Measurements from ENCODE around the gene ANKMY1.
A peak's percentile ranks its signal among the peaks of the same experiment; 100 is the strongest.

Gene ANKMY1

GRCh38 chr2:240469740-240470139, 88.0 kb downstream of the ANKMY1 start:
- H3K4me3 ChIP-seq (ENCODE audit: control insufficient read depth, low read depth, low read length): no peak overlapping the region
- no peak for TF ChIP-seq CTCF (conservative IDR thresholded peaks at IDR 0.05; ENCODE audit: control insufficient read depth, insufficient read depth, low read depth, low read length)
- no peak for DNase-seq (ENCODE audit: low read depth)

- no peak for DNase-seq (ENCODE audit: low read depth)
- no peak for TF ChIP-seq CTCF (conservative IDR thresholded peaks at IDR 0.05; ENCODE audit: control insufficient read depth, insufficient read depth, low read depth, low read length)
- H3K4me3 ChIP-seq (ENCODE audit: control insufficient read depth, low read depth, low read length): no peak overlapping the region
Measured at GRCh38 chr2:240469239-240469636, 88.5 kb downstream of the ANKMY1 start.

GRCh38 chr2:240468303-240469238, 89.2 kb downstream of the ANKMY1 start:
- no peak for TF ChIP-seq CTCF (conservative IDR thresholded peaks at IDR 0.05; ENCODE audit: control insufficient read depth, insufficient read depth, low read depth, low read length)
- no peak overlapping the region for H3K4me3 ChIP-seq (ENCODE audit: control insufficient read depth, low read depth, low read length)
- peak; percentile 15 for DNase-seq (ENCODE audit: low read depth)

- no peak for DNase-seq (ENCODE audit: low read depth)
- no peak for TF ChIP-seq CTCF (conservative IDR thresholded peaks at IDR 0.05; ENCODE audit: control insufficient read depth, insufficient read depth, low read depth, low read length)
- H3K4me3 ChIP-seq (ENCODE audit: control insufficient read depth, low read depth, low read length): no peak overlapping the region
Measured at GRCh38 chr2:240467659-240468302, 90.0 kb downstream of the ANKMY1 start.

GRCh38 chr2:240467149-240467642, 90.6 kb downstream of the ANKMY1 start:
- no peak for DNase-seq (ENCODE audit: low read depth)
- no peak overlapping the region for H3K4me3 ChIP-seq (ENCODE audit: control insufficient read depth, low read depth, low read length)
- TF ChIP-seq CTCF (conservative IDR thresholded peaks at IDR 0.05; ENCODE audit: control insufficient read depth, insufficient read depth, low read depth, low read length): no peak

GRCh38 chr2:240466579-240467148, 91.1 kb downstream of the ANKMY1 start:
- DNase-seq (ENCODE audit: low read depth): no peak
- H3K4me3 ChIP-seq (ENCODE audit: control insufficient read depth, low read depth, low read length): no peak overlapping the region
- no peak for TF ChIP-seq CTCF (conservative IDR thresholded peaks at IDR 0.05; ENCODE audit: control insufficient read depth, insufficient read depth, low read depth, low read length)

Measured in fibroblast of mammary gland (primary cell).